ENCODE measurements around the gene COL27A1. TPM values are rescaled to one million over a fixed set of nuclear protein-coding genes. Genes with fewer than 3 reads are reported as not detected.

The COL27A1 gene
- total and polyA plus RNA-seq, 2 experiments from 2014 or later: 10.5 to 18.0 TPM

DNA sequence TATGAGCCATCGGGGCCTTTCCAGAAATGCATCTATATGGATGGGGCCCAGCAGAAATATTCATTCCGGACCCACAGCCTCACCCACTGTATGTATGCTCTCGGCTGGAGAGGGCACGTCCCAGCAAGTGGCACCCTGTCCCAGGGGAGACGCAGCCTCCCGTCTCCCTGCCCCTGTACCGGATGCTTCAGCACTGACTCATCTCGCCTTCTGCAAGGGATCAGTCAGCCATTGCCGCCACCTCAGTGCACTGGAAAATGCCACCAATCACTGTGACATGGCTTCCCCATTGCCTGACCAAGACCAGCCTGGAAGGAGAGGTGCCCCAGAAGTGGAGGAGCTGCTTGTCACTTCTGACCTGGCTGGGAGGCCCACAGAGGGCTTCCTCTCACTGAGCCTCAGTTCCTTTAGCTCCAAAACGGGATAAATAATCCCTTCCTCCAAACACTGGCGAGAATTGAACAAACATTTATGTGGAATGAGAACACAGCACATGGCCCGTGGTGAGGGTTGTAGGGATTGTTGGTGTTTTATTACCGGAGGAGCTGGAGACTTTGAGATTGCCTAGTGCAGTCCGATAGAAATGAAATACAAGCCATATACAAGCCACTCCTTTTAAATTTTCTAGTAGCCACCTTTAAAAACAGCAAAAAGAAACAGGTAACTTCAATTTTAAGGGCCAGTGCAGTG is 123.7 kb downstream of the COL27A1 start:
- Mint-ChIP-seq H3K9me3 (no peaks in the 10 kb centered on the region; the same call in 2 of the 3 replicates), H3K4me1 (no peaks in the 10 kb centered on the region; the same call in 2 of the 3 replicates), H3K4me3 (no peak overlapping the region), H3K36me3 (ENCODE audit: low read depth) (no peaks in the 10 kb centered on the region; the same call in 2 of the 3 replicates), H3K27ac (no peak overlapping the region), H3K27me3 (ENCODE audit: insufficient read depth, low read depth, poor library complexity) (peaks cover 7% of the 10 kb centered on the region)
- no peaks in the 10 kb centered on the region for H3K9me2 ChIP-seq (ENCODE audit: insufficient read depth)
- no peak for TF ChIP-seq ZNF331 (CRISPR knock-in tag; IDR thresholded peaks at IDR 0.05; ENCODE audit: low read depth)
- no peak for TF ChIP-seq EZH2 (IDR thresholded peaks at IDR 0.05; ENCODE audit: low read depth, unreplicated experiment)
- H3K36me3 ChIP-seq (ENCODE audit: insufficient read depth): no peaks in the 10 kb centered on the region
- no peak overlapping the region for H2AFZ ChIP-seq
- H3K27ac ChIP-seq (ENCODE audit: low read depth): no peak overlapping the region
- no peak for ATAC-seq
- no peaks in the 10 kb centered on the region for H3F3A ChIP-seq (replicated peaks; ENCODE audit: low read depth)
- no peaks in the 10 kb centered on the region for H3K4me1 ChIP-seq (ENCODE audit: insufficient read depth)
- no peaks in the 10 kb centered on the region for H3K27me3 ChIP-seq (ENCODE audit: insufficient read depth)
- H3K4me3 ChIP-seq: no peak overlapping the region
- no peak for DNase-seq (ENCODE audit: low spot score)
- no peaks in the 10 kb centered on the region; the same call in 1 of the 2 replicates for H4K20me1 ChIP-seq (replicated peaks; ENCODE audit: insufficient read depth)
- no peaks in the 10 kb centered on the region for H3K79me2 ChIP-seq (replicated peaks; ENCODE audit: insufficient read depth)
- H3K4me2 ChIP-seq: no peak overlapping the region

DNA sequence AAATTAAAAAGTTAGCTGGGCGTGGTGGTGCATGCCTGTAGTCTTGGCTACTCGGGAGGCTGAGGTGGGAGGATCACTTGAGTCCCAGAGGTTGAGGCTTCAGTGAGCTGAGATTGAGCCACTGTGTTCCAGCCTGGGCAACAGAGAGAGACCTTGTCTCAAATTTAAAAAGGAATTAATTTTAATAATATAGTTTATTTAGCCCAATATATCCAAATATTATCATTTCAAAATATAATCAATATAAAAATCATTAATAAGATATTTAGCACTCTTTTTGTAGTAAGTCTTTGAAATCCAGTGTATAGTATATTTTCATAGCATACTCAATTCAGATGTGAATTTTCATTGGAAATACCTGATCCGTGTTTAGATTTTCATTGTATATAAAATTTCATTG is 124.4 kb downstream of the COL27A1 start:
- H3K4me3 ChIP-seq: no peak overlapping the region
- no peaks in the 10 kb centered on the region; the same call in 1 of the 2 replicates for H4K20me1 ChIP-seq (replicated peaks; ENCODE audit: insufficient read depth)
- no peaks in the 10 kb centered on the region; the same call in 2 of the 3 replicates for H3K9me3 Mint-ChIP-seq
- H3K4me1 Mint-ChIP-seq: no peaks in the 10 kb centered on the region; the same call in 2 of the 3 replicates
- no peak for ATAC-seq
- H3F3A ChIP-seq (replicated peaks; ENCODE audit: low read depth): no peaks in the 10 kb centered on the region
- no peaks in the 10 kb centered on the region for H3K79me2 ChIP-seq (replicated peaks; ENCODE audit: insufficient read depth)
- no peaks in the 10 kb centered on the region; the same call in 2 of the 3 replicates for H3K36me3 Mint-ChIP-seq (ENCODE audit: low read depth)
- DNase-seq (ENCODE audit: low spot score): no peak
- no peaks in the 10 kb centered on the region for H3K9me2 ChIP-seq (ENCODE audit: insufficient read depth)
- no peaks in the 10 kb centered on the region for H3K36me3 ChIP-seq (ENCODE audit: insufficient read depth)
- H3K4me2 ChIP-seq: no peak overlapping the region
- H2AFZ ChIP-seq: no peak overlapping the region
- no peak overlapping the region for H3K27ac Mint-ChIP-seq
- peaks cover 7% of the 10 kb centered on the region for H3K27me3 Mint-ChIP-seq (ENCODE audit: insufficient read depth, low read depth, poor library complexity)
- no peaks in the 10 kb centered on the region for H3K27me3 ChIP-seq (ENCODE audit: insufficient read depth)
- H3K27ac ChIP-seq (ENCODE audit: low read depth): no peak overlapping the region
- H3K4me1 ChIP-seq (ENCODE audit: insufficient read depth): no peaks in the 10 kb centered on the region
- no peak overlapping the region for H3K4me3 Mint-ChIP-seq
- TF ChIP-seq EZH2phosphoT487 (IDR thresholded peaks at IDR 0.05; ENCODE audit: unreplicated experiment): no peak
- no peak for TF ChIP-seq JUNB (IDR thresholded peaks at IDR 0.05; ENCODE audit: unreplicated experiment)
- TF ChIP-seq, protein P1, sequence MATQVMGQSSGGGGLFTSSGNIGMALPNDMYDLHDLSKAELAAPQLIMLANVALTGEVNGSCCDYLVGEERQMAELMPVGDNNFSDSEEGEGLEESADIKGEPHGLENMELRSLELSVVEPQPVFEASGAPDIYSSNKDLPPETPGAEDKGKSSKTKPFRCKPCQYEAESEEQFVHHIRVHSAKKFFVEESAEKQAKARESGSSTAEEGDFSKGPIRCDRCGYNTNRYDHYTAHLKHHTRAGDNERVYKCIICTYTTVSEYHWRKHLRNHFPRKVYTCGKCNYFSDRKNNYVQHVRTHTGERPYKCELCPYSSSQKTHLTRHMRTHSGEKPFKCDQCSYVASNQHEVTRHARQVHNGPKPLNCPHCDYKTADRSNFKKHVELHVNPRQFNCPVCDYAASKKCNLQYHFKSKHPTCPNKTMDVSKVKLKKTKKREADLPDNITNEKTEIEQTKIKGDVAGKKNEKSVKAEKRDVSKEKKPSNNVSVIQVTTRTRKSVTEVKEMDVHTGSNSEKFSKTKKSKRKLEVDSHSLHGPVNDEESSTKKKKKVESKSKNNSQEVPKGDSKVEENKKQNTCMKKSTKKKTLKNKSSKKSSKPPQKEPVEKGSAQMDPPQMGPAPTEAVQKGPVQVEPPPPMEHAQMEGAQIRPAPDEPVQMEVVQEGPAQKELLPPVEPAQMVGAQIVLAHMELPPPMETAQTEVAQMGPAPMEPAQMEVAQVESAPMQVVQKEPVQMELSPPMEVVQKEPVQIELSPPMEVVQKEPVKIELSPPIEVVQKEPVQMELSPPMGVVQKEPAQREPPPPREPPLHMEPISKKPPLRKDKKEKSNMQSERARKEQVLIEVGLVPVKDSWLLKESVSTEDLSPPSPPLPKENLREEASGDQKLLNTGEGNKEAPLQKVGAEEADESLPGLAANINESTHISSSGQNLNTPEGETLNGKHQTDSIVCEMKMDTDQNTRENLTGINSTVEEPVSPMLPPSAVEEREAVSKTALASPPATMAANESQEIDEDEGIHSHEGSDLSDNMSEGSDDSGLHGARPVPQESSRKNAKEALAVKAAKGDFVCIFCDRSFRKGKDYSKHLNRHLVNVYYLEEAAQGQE (IDR thresholded peaks at IDR 0.05; ENCODE audit: unreplicated experiment): no peak
- TF ChIP-seq CREB1 (CRISPR knock-in tag; IDR thresholded peaks at IDR 0.05; ENCODE audit: low read depth): no peak
- TF ChIP-seq POLR2AphosphoS5 (IDR thresholded peaks at IDR 0.05; ENCODE audit: low read depth): no peak
- TF ChIP-seq, protein P2, sequence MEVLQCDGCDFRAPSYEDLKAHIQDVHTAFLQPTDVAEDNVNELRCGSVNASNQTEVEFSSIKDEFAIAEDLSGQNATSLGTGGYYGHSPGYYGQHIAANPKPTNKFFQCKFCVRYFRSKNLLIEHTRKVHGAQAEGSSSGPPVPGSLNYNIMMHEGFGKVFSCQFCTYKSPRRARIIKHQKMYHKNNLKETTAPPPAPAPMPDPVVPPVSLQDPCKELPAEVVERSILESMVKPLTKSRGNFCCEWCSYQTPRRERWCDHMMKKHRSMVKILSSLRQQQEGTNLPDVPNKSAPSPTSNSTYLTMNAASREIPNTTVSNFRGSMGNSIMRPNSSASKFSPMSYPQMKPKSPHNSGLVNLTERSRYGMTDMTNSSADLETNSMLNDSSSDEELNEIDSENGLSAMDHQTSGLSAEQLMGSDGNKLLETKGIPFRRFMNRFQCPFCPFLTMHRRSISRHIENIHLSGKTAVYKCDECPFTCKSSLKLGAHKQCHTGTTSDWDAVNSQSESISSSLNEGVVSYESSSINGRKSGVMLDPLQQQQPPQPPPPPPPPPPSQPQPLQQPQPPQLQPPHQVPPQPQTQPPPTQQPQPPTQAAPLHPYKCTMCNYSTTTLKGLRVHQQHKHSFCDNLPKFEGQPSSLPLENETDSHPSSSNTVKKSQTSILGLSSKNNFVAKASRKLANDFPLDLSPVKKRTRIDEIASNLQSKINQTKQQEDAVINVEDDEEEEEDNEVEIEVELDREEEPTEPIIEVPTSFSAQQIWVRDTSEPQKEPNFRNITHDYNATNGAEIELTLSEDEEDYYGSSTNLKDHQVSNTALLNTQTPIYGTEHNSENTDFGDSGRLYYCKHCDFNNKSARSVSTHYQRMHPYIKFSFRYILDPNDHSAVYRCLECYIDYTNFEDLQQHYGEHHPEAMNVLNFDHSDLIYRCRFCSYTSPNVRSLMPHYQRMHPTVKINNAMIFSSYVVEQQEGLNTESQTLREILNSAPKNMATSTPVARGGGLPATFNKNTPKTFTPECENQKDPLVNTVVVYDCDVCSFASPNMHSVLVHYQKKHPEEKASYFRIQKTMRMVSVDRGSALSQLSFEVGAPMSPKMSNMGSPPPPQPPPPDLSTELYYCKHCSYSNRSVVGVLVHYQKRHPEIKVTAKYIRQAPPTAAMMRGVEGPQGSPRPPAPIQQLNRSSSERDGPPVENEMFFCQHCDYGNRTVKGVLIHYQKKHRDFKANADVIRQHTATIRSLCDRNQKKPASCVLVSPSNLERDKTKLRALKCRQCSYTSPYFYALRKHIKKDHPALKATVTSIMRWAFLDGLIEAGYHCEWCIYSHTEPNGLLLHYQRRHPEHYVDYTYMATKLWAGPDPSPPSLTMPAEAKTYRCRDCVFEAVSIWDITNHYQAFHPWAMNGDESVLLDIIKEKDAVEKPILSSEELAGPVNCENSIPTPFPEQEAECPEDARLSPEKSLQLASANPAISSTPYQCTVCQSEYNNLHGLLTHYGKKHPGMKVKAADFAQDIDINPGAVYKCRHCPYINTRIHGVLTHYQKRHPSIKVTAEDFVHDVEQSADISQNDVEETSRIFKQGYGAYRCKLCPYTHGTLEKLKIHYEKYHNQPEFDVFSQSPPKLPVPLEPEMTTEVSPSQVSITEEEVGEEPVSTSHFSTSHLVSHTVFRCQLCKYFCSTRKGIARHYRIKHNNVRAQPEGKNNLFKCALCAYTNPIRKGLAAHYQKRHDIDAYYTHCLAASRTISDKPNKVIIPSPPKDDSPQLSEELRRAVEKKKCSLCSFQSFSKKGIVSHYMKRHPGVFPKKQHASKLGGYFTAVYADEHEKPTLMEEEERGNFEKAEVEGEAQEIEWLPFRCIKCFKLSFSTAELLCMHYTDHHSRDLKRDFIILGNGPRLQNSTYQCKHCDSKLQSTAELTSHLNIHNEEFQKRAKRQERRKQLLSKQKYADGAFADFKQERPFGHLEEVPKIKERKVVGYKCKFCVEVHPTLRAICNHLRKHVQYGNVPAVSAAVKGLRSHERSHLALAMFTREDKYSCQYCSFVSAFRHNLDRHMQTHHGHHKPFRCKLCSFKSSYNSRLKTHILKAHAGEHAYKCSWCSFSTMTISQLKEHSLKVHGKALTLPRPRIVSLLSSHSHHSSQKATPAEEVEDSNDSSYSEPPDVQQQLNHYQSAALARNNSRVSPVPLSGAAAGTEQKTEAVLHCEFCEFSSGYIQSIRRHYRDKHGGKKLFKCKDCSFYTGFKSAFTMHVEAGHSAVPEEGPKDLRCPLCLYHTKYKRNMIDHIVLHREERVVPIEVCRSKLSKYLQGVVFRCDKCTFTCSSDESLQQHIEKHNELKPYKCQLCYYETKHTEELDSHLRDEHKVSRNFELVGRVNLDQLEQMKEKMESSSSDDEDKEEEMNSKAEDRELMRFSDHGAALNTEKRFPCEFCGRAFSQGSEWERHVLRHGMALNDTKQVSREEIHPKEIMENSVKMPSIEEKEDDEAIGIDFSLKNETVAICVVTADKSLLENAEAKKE (CRISPR knock-in tag; IDR thresholded peaks at IDR 0.05): no peak
- no peak for TF ChIP-seq EZH2 (IDR thresholded peaks at IDR 0.05; ENCODE audit: low read depth, unreplicated experiment)
- TF ChIP-seq, protein P3, sequence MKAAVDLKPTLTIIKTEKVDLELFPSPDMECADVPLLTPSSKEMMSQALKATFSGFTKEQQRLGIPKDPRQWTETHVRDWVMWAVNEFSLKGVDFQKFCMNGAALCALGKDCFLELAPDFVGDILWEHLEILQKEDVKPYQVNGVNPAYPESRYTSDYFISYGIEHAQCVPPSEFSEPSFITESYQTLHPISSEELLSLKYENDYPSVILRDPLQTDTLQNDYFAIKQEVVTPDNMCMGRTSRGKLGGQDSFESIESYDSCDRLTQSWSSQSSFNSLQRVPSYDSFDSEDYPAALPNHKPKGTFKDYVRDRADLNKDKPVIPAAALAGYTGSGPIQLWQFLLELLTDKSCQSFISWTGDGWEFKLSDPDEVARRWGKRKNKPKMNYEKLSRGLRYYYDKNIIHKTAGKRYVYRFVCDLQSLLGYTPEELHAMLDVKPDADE (IDR thresholded peaks at IDR 0.05): no peak
- no peak for TF ChIP-seq ZNF114 (CRISPR knock-in tag; IDR thresholded peaks at IDR 0.05)
- no peak for TF ChIP-seq NANOG (IDR thresholded peaks at IDR 0.05; ENCODE audit: borderline replicate concordance)

Measured in GM23338 (cell line).